Endothelial cell of umbilical vein (primary cell): Measurements from ENCODE around the gene C1orf159. TPM values are rescaled to one million over a fixed set of nuclear protein-coding genes. Genes with fewer than 3 reads are reported as not detected.

Experiments
- BruUV-seq: library from RNA; stranded (reverse); fragments of 400-500 nt; replicated peaks from 2 replicates; lab custom pipeline; 2021; lab: Mats Ljungman, UMichigan
- CTCF ChIA-PET: fragments of 300-600, 350-600 bp; sonication (Branson Sonifier 250); formaldehyde crosslinking; loops from one replicate; lab custom pipeline; 2021; ENCODE audit warnings: antibody characterized with exemption, inconsistent platforms; lab: Charles Lee
- POLR2A ChIA-PET: fragments of 300-600, 350-600 bp; sonication (Branson Sonifier 250); formaldehyde crosslinking; loops from one replicate; lab custom pipeline; 2021; ENCODE audit warnings: antibody characterized with exemption, inconsistent platforms; lab: Charles Lee
- DNase-seq: peaks from one replicate; pipeline ENCODE4 v3.0.0-alpha.2; 2011; ENCODE audit warnings: low read depth, low spot score
- FAIRE-seq: peaks from 2 replicates; lab custom pipeline; 2011; peaks lifted over from hg19 to GRCh38; lab: Jason Lieb, UNC
- H2AFZ ChIP-seq: 2 replicates; pipeline ENCODE4 v1.6.0; 2012; ENCODE audit warnings: low read depth, low read length, control low read depth, inconsistent platforms
- H3K27ac ChIP-seq: 2 replicates; pipeline ENCODE4 v1.5.1; 2011; ENCODE audit warnings: low read depth, mild to moderate bottlenecking, control low read depth, low read length, moderate library complexity; ENCODE audit not compliant: insufficient read depth
- H3K27me3 ChIP-seq, 2 experiments: 2 replicates each; pipeline versions ENCODE4 v1.6.0 to v1.6.1; 2011; ENCODE audit warnings: low read length in 2 of 2, mixed read lengths in 1 of 2; ENCODE audit not compliant: control insufficient read depth in 2 of 2, insufficient read depth in 2 of 2
- H3K36me3 ChIP-seq, 2 experiments: 2 replicates in 1 of 2; 3 replicates in 1 of 2; pipeline ENCODE4 v1.5.1; 2011; ENCODE audit warnings: low read length in 2 of 2, mild to moderate bottlenecking in 1 of 2, moderate library complexity in 1 of 2; ENCODE audit not compliant: control insufficient read depth in 2 of 2, insufficient read depth in 2 of 2; ENCODE audit errors: extremely low read depth in 1 of 2
- H3K4me1 ChIP-seq: 3 replicates; pipeline ENCODE4 v1.5.1; 2011; ENCODE audit warnings: mild to moderate bottlenecking, low read length; ENCODE audit not compliant: control insufficient read depth, insufficient read depth; ENCODE audit errors: extremely low read depth
- H3K4me2 ChIP-seq: 2 replicates; pipeline ENCODE4 v1.6.1; 2011; ENCODE audit warnings: low read length, control low read depth, mixed read lengths; ENCODE audit not compliant: insufficient read depth
- H3K4me3 ChIP-seq, 3 experiments: fragments of 200-600 bp in 1 of 3; sonication (generic), shearing (Covaris generic) in 1 of 3; replicated peaks in 1 of 3; 2 replicates each; pipeline ENCODE4 v1.5.1; 2011 to 2016; ENCODE audit warnings: control low read depth in 3 of 3, low read length in 3 of 3, mild to moderate bottlenecking in 2 of 3, inconsistent platforms in 1 of 3, low read depth in 1 of 3, moderate library complexity in 1 of 3; ENCODE audit not compliant: insufficient read depth in 1 of 3
- H3K79me2 ChIP-seq: 2 replicates; pipeline ENCODE4 v1.6.0; 2012; ENCODE audit warnings: low read length, inconsistent platforms; ENCODE audit not compliant: control insufficient read depth, insufficient read depth
- H3K9ac ChIP-seq: replicated peaks from 2 replicates; pipeline ENCODE3; 2011; ENCODE audit warnings: low read length, control low read depth; ENCODE audit not compliant: insufficient read depth; ENCODE audit errors: extremely low read depth
- H3K9me1 ChIP-seq: replicated peaks from 3 replicates; pipeline ENCODE4 v1.6.0; 2011; ENCODE audit warnings: mild to moderate bottlenecking, low read length; ENCODE audit not compliant: control insufficient read depth, insufficient read depth; ENCODE audit errors: extremely low read depth
- H3K9me3 ChIP-seq: replicated peaks from 2 replicates; pipeline ENCODE4 v1.5.1; 2012; ENCODE audit warnings: low read length, inconsistent platforms; ENCODE audit not compliant: control insufficient read depth, insufficient read depth
- H4K20me1 ChIP-seq: replicated peaks from 2 replicates; pipeline ENCODE3; 2011; ENCODE audit warnings: mild to moderate bottlenecking, low read length; ENCODE audit not compliant: control insufficient read depth, insufficient read depth; ENCODE audit errors: extremely low read depth
- EZH2 ChIP-seq: IDR thresholded peaks from 2 replicates; pipeline ENCODE4 v1.6.1; 2012; ENCODE audit warnings: borderline replicate concordance, low read depth, mild to moderate bottlenecking, moderate library complexity, low read length, inconsistent platforms; ENCODE audit not compliant: severe bottlenecking
- FOS ChIP-seq: IDR thresholded peaks from 2 replicates; pipeline ENCODE4 v1.6.1; 2011; ENCODE audit warnings: mild to moderate bottlenecking, low read length, moderate library complexity, borderline replicate concordance; ENCODE audit not compliant: insufficient read depth
- GATA2 ChIP-seq: IDR thresholded peaks from 2 replicates; pipeline ENCODE4 v1.7.0; 2011; ENCODE audit warnings: low read depth, mild to moderate bottlenecking, moderate library complexity, mixed read lengths, low read length; ENCODE audit not compliant: insufficient read length, insufficient read depth
- JUN ChIP-seq: IDR thresholded peaks from 2 replicates; pipeline ENCODE4 v1.6.1; 2011; ENCODE audit warnings: borderline replicate concordance, low read depth; ENCODE audit not compliant: insufficient read length, insufficient read depth
- MYC ChIP-seq: IDR thresholded peaks from one replicate; pipeline ENCODE4 v1.6.1; 2011; ENCODE audit warnings: mild to moderate bottlenecking, low read depth, low read length
- POLR2A ChIP-seq: IDR thresholded peaks from 2 replicates; pipeline ENCODE4 v1.6.1; 2012; ENCODE audit warnings: low read depth, mild to moderate bottlenecking, control low read depth, low read length
- POLR2AphosphoS5 ChIP-seq: IDR thresholded peaks from 2 replicates; pipeline ENCODE4 v1.6.1; 2012; ENCODE audit warnings: low read depth, mild to moderate bottlenecking, control low read depth, low read length, moderate library complexity; ENCODE audit not compliant: insufficient read depth
- dilution Hi-C: fragments of 300-500 bp; cut with MboI; formaldehyde crosslinking; loops from one replicate; pipeline ENCODE4 v1.15.0; 2019; ENCODE audit warnings: low sequenced_read_pairs; ENCODE audit not compliant: extremely low pct_ligation_motif_present
- intact Hi-C: fragments of 100-400 bp; cut with micrococcal nuclease; formaldehyde crosslinking; loops from one replicate; pipeline ENCODE4 v1.10.0; 2022
- polyA plus RNA-seq, 4 experiments: library from polyadenylated mRNA; depleted of rRNA in 3 of 4; stranded (reverse) in 3 of 4; unstranded in 1 of 4; fragments of >200 nt; gene quantifications; 2 replicates each; pipeline versions ENCODE4 v1.2.1 to v1.2.3, GENCODE V29; 2011 to 2012; ENCODE audit warnings: missing spikeins in 1 of 4
- total RNA-seq: library from RNA; stranded (reverse); gene quantifications from 2 replicates; pipeline ENCODE4 v1.2.3, GENCODE V29; 2021
- TF ChIP-seq, protein P1 (sequence below): IDR thresholded peaks from 2 replicates; pipeline ENCODE4 v1.6.1; 2011; ENCODE audit not compliant: insufficient read depth, insufficient read length
- TF ChIP-seq, protein P2 (sequence below), 2 donors: IDR thresholded peaks; 1 replicate in 1 of 2; 2 replicates in 1 of 2; pipeline ENCODE4 v1.5.1; 2011; ENCODE audit warnings: low read length in 2 of 2, mild to moderate bottlenecking in 2 of 2, moderate library complexity in 2 of 2, control low read depth in 1 of 2, inconsistent platforms in 1 of 2, low read depth in 1 of 2; ENCODE audit not compliant: insufficient read depth in 1 of 2; ENCODE audit errors: extremely low read depth in 1 of 2

The C1orf159 gene
- total and polyA plus RNA-seq, 2 donors (not counting 3 experiments of a cell fraction or from before 2014, with no cell fraction given), result 16.1 to 20.1 TPM

DNA sequence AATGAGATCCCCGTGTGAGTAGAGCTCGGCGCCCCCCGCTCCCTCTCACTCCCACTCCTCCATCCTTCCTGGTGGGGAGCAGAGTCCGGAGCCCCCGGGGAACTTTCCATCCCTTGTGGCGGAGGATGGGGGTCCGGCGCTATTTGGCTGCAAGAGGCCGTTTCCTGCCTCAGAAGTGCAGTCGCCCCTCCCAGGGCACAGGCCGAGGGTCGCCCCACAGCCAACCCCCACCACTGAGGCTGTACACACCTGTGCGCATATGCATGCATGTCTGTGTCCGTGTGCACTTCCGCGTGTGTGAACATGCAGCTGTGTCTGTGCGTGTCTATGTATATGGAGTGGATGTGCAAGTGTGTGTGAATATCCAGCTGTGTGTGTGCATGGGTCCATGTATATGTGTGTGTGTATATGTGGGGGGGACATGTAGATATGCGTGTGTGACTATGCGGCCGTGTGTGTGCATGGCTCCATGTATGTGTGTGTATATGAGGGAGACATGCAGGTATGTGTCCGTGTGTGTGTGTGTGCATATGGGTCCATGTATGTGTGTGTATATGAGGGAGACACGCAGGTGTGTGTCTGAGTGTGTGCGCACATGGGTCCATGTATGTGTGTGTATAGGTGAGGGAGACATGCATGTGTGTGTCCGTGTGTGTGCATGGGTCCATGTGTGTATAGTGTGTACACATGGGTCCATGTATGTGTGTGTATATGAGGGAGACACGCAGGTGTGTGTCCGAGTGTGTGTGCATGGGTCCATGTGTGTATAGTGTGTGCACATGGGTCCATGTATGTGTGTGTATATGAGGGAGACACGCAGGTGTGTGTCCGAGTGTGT is 63.7 kb downstream of the C1orf159 start:
- TF ChIP-seq FOS, result no peak
- TF ChIP-seq JUN, result no peak
- TF ChIP-seq, protein P1, sequence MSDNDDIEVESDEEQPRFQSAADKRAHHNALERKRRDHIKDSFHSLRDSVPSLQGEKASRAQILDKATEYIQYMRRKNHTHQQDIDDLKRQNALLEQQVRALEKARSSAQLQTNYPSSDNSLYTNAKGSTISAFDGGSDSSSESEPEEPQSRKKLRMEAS, result no peak
- TF ChIP-seq MYC, result no peak
- TF ChIP-seq, protein P2, sequence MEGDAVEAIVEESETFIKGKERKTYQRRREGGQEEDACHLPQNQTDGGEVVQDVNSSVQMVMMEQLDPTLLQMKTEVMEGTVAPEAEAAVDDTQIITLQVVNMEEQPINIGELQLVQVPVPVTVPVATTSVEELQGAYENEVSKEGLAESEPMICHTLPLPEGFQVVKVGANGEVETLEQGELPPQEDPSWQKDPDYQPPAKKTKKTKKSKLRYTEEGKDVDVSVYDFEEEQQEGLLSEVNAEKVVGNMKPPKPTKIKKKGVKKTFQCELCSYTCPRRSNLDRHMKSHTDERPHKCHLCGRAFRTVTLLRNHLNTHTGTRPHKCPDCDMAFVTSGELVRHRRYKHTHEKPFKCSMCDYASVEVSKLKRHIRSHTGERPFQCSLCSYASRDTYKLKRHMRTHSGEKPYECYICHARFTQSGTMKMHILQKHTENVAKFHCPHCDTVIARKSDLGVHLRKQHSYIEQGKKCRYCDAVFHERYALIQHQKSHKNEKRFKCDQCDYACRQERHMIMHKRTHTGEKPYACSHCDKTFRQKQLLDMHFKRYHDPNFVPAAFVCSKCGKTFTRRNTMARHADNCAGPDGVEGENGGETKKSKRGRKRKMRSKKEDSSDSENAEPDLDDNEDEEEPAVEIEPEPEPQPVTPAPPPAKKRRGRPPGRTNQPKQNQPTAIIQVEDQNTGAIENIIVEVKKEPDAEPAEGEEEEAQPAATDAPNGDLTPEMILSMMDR (IDR thresholded peaks at IDR 0.05; ENCODE audit: extremely low read depth in 1 of 2, insufficient read depth in 1 of 2, low read depth in 1 of 2, low read length in 2 of 2), result no peak
- TF ChIP-seq GATA2, result no peak
- TF ChIP-seq POLR2A, result no peak
- TF ChIP-seq EZH2, result no peak
- TF ChIP-seq POLR2AphosphoS5, result no peak
- no TSS peak for BruUV-seq
- Histone ChIP-seq H3K4me1 (no peaks in the 10 kb centered on the region), H3K4me2 (no peak overlapping the region), H3K79me2 (no peaks in the 10 kb centered on the region), H3K9me3 (no peaks in the 10 kb centered on the region), H3K4me3 (no peak overlapping the region), H2AFZ (no peak overlapping the region), H3K9me1 (no peaks in the 10 kb centered on the region), H3K9ac (no peak overlapping the region), H4K20me1 (no peaks in the 10 kb centered on the region), H3K27me3 (no peaks in the 10 kb centered on the region), H3K27ac (no peak overlapping the region), H3K36me3 (peaks cover 0 to 11% of the 10 kb centered on the region in 2 experiments)
- dilution Hi-C loops (no loop called here), intact Hi-C loops (no loop called here)
- DNase-seq (no peak), FAIRE-seq (no peak)
- ChIA-PET CTCF (no interaction called here), POLR2A (no interaction called here)
